CD4-positive, alpha-beta memory T cell (primary cell): Measurements from ENCODE around the gene SFXN5. TPM values are rescaled to one million over a fixed set of nuclear protein-coding genes. Genes with fewer than 3 reads are reported as not detected.
A peak's percentile ranks its signal among the peaks of the same experiment; 100 is the strongest.

Experiments used
- CTCF ChIA-PET: fragments of 350-600 bp; sonication (Branson Sonifier 250); formaldehyde crosslinking; loops from one replicate; lab custom pipeline; 2021; ENCODE audit warnings: inconsistent platforms; ENCODE audit not compliant: partially characterized antibody; lab: Charles Lee
- POLR2A ChIA-PET: fragments of 350-600 bp; sonication (Branson Sonifier 250); formaldehyde crosslinking; loops from one replicate; lab custom pipeline; 2021; ENCODE audit not compliant: partially characterized antibody; lab: Charles Lee
- DNase-seq, 5 donors: peaks; one replicate each; pipeline versions ENCODE4 v3.0.0 to v3.0.0-alpha.2; 2020 to 2022; ENCODE audit warnings: mixed read lengths in 1 of 5
- H3K27ac ChIP-seq: one replicate; pipeline ENCODE4 v1.7.0; 2013; ENCODE audit warnings: low read depth, low read length
- H3K27me3 ChIP-seq: 2 replicates; pipeline ENCODE4 v1.7.0; 2013; ENCODE audit warnings: mild to moderate bottlenecking, low read length, moderate library complexity; ENCODE audit not compliant: insufficient read depth
- H3K36me3 ChIP-seq: 2 replicates; pipeline ENCODE4 v1.7.0; 2013; ENCODE audit warnings: mild to moderate bottlenecking, low read length, moderate library complexity; ENCODE audit not compliant: insufficient read depth
- H3K4me1 ChIP-seq: 2 replicates; pipeline ENCODE4 v1.7.0; 2013; ENCODE audit warnings: mild to moderate bottlenecking, low read length, moderate library complexity; ENCODE audit not compliant: insufficient read depth
- H3K4me3 ChIP-seq, 2 donors: one replicate each; pipeline ENCODE4 v1.7.0; 2013; ENCODE audit warnings: low read length in 2 of 2, mild to moderate bottlenecking in 1 of 2
- H3K9me3 ChIP-seq, 2 donors: one replicate each; pipeline ENCODE4 v1.7.0; 2013; ENCODE audit warnings: low read length in 2 of 2, control low read depth in 1 of 2; ENCODE audit not compliant: control insufficient read depth in 1 of 2
- H3K27ac Mint-ChIP-seq, 7 donors: one replicate each; pipeline ENCODE4 v1.8.0; 2020 to 2021; ENCODE audit warnings: mixed read lengths in 7 of 7, mild to moderate bottlenecking in 6 of 7, inconsistent platforms in 3 of 7, moderate library complexity in 3 of 7
- H3K27me3 Mint-ChIP-seq, 2 donors: one replicate each; pipeline ENCODE4 v1.8.0; 2020 to 2021; ENCODE audit warnings: mixed read lengths in 2 of 2
- H3K36me3 Mint-ChIP-seq, 2 donors: one replicate each; pipeline ENCODE4 v1.8.0; 2020 to 2021; ENCODE audit warnings: mixed read lengths in 2 of 2, inconsistent platforms in 1 of 2, mild to moderate bottlenecking in 1 of 2
- H3K4me1 Mint-ChIP-seq, 4 donors: one replicate each; pipeline ENCODE4 v1.8.0; 2020 to 2021; ENCODE audit warnings: mixed read lengths in 4 of 4, mild to moderate bottlenecking in 1 of 4
- H3K4me3 Mint-ChIP-seq, 8 donors: one replicate each; pipeline ENCODE4 v1.8.0; 2020 to 2021; ENCODE audit warnings: mixed read lengths in 8 of 8, mild to moderate bottlenecking in 7 of 8, moderate library complexity in 6 of 8, inconsistent platforms in 3 of 8
- H3K9me3 Mint-ChIP-seq, 8 donors: one replicate each; pipeline ENCODE4 v1.8.0; 2020 to 2021; ENCODE audit warnings: mixed read lengths in 8 of 8, mild to moderate bottlenecking in 5 of 8, inconsistent platforms in 3 of 8, moderate library complexity in 1 of 8
- intact Hi-C: fragments of 100-400 bp; cut with micrococcal nuclease; formaldehyde crosslinking; loops from one replicate; pipeline ENCODE4 v1.15.1; 2023
- polyA plus RNA-seq, 2 donors: library from polyadenylated mRNA; unstranded; fragments of 300-500 nt; fragmentation: Illumina TruSeq; gene quantifications; one replicate each; pipeline ENCODE4 v1.2.3, GENCODE V29; 2021
- total RNA-seq, 2 experiments: library from RNA; stranded (reverse); gene quantifications; one replicate each; pipeline ENCODE4 v1.2.3, GENCODE V29; 2021

SFXN5 gene
- total and polyA plus RNA-seq, 4 experiments from 2014 or later, result 0.95 to 10.0 (median 4.1) TPM

DNA sequence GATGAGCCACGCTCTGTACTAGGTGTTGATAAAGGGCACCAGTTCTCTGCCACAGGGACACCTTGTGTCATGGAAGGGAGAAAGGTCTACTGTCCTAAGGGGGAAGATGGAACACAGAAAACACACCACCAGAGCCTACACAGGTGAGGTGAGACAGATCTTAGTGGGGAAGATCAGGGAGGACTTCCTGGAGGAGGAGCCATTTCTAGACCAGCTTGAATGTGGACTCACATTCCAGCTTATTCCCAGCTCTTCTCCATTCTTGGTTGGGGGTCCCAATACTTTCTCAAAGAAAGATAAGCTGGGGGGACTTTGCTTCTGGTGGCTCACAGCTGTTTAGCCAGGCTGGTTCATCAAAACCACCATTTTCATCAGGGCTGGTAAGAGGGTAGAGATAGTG, 118.0 kb downstream of the SFXN5 start:
- Histone ChIP-seq H3K9me3 (no peaks in the 10 kb centered on the region), H3K4me3 (peak overlapping the region in 1 of 2 donors; percentile 13), H3K27ac (no peak overlapping the region), H3K27me3 (no peaks in the 10 kb centered on the region), H3K36me3 (no peaks in the 10 kb centered on the region), H3K4me1 (peaks cover 17% of the 10 kb centered on the region)
- H3K4me3 Mint-ChIP-seq, result peak overlapping the region in 6 of 8 donors; percentile 75 to 89 (median 81)
- H3K4me1 Mint-ChIP-seq, result peaks cover 11 to 31% (median 20%) of the 10 kb centered on the region in 4 donors
- no peak for DNase-seq
- H3K27me3 Mint-ChIP-seq, result no peaks in the 10 kb centered on the region
- H3K36me3 Mint-ChIP-seq, result no peaks in the 10 kb centered on the region
- intact Hi-C loops, result no loop called here
- H3K9me3 Mint-ChIP-seq, result peaks cover 0 to 1% (median 0%) of the 10 kb centered on the region in 8 donors
- ChIA-PET CTCF (interaction anchor here (0.7 kb wide), 1 partner anchor 22 kb away, joined by 4 read pairs; no protein-coding TSS in a partner anchor), POLR2A (no interaction called here)
- peak overlapping the region in 4 of 7 donors; percentile 35 to 93 (median 71) for H3K27ac Mint-ChIP-seq

DNA sequence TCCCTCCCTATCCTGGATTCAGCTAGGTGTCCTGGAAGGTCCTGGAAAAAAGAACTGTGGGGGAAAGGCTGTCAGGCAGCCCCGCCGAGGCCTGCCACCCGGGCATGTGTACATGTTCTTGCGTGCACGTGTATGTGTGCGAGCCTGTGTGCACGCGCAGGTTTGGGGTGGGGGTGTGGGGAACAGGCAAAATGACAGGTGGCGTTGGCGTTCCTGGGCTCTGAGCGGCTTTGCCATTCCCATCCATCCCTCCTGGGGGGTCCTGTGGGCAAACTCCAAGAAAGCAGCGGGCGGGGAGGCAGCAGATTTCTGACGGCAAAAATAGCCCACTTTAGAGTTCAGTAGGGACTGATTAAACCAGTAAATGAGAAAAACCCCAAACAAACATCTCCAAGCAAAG, 118.6 kb downstream of the SFXN5 start:
- Mint-ChIP-seq H3K4me3 (peak overlapping the region in 1 of 8 donors; percentile 46), H3K9me3 (peaks cover 0 to 1% (median 0%) of the 10 kb centered on the region in 8 donors), H3K27me3 (no peaks in the 10 kb centered on the region), H3K36me3 (no peaks in the 10 kb centered on the region), H3K4me1 (peaks cover 11 to 31% (median 20%) of the 10 kb centered on the region in 4 donors), H3K27ac (peak overlapping the region in 2 of 7 donors; percentile 42 to 50)
- peaks cover 17% of the 10 kb centered on the region for H3K4me1 ChIP-seq
- H3K9me3 ChIP-seq, result no peaks in the 10 kb centered on the region
- no peaks in the 10 kb centered on the region for H3K36me3 ChIP-seq
- intact Hi-C loops, result no loop called here
- ChIA-PET CTCF (no interaction called here), POLR2A (no interaction called here)
- H3K27me3 ChIP-seq, result no peaks in the 10 kb centered on the region
- no peak overlapping the region for H3K4me3 ChIP-seq
- H3K27ac ChIP-seq, result no peak overlapping the region
- no peak for DNase-seq

DNA sequence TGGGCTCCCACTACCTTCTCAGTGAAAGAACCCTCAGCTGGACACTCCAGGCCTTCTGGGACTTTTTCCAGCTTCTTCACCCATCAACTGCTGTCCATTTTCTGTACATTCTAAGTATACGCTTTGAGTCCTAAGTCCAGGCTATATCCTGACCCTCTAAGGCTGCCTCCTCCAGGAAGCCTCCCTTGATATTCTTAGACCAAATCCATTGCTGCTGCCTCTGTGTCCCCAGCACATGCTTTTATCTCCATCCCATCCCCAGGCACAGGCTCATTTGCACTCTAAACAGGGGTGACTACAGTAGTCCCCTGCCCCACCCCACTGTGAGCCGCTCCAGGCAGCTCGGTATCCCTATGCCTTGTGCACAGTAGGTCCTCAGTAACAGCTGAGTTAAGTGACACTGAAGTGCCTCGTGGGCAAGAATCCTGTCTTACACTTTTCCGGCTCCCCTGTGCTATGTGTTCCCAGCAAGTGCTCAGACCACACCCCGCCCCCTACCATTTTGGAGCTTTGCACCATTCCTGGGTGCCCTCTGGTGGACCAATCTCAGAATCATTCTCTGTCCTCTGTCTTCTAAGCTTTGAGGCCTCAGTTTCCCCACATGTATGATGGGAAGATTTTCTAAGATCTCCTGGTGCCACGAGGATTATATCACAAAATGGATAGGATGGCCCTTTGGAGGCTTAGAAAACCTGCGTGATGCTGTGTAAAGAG, 119.2 kb downstream of the SFXN5 start:
- intact Hi-C loops, result no loop called here
- H3K36me3 Mint-ChIP-seq, result no peaks in the 10 kb centered on the region
- H3K27me3 Mint-ChIP-seq, result no peaks in the 10 kb centered on the region
- ChIA-PET POLR2A (no interaction called here), CTCF (no interaction called here)
- peak overlapping the region in 1 of 7 donors; percentile 51 for H3K27ac Mint-ChIP-seq
- peaks cover 0 to 1% (median 0%) of the 10 kb centered on the region in 8 donors for H3K9me3 Mint-ChIP-seq
- Histone ChIP-seq H3K9me3 (no peaks in the 10 kb centered on the region), H3K27me3 (no peaks in the 10 kb centered on the region), H3K4me3 (no peak overlapping the region), H3K36me3 (no peaks in the 10 kb centered on the region), H3K4me1 (peaks cover 17% of the 10 kb centered on the region), H3K27ac (no peak overlapping the region)
- no peak overlapping the region for H3K4me3 Mint-ChIP-seq
- peaks cover 11 to 31% (median 20%) of the 10 kb centered on the region in 4 donors for H3K4me1 Mint-ChIP-seq
- DNase-seq, result no peak

GRCh38 chr2:72951303-72952095, 120.0 kb downstream of the SFXN5 start:
- Histone ChIP-seq H3K9me3 (no peaks in the 10 kb centered on the region), H3K27me3 (no peaks in the 10 kb centered on the region), H3K36me3 (no peaks in the 10 kb centered on the region), H3K4me1 (peaks cover 17% of the 10 kb centered on the region), H3K27ac (no peak overlapping the region), H3K4me3 (no peak overlapping the region)
- intact Hi-C loops, result no loop called here
- no peaks in the 10 kb centered on the region for H3K36me3 Mint-ChIP-seq
- H3K27me3 Mint-ChIP-seq, result no peaks in the 10 kb centered on the region
- H3K4me3 Mint-ChIP-seq, result no peak overlapping the region
- ChIA-PET POLR2A (no interaction called here), CTCF (interaction anchor here (1.0 kb wide), 1 partner anchor 22 kb away, joined by 3 read pairs; no protein-coding TSS in a partner anchor)
- H3K9me3 Mint-ChIP-seq, result peaks cover 0 to 1% (median 0%) of the 10 kb centered on the region in 8 donors
- H3K4me1 Mint-ChIP-seq, result peaks cover 11 to 27% (median 19%) of the 10 kb centered on the region in 4 donors
- H3K27ac Mint-ChIP-seq, result no peak overlapping the region
- DNase-seq, result peak in 1 of 5 donors; percentile 0

- CTCF ChIA-PET, result interaction anchor here (1.0 kb wide), 1 partner anchor 23 kb away, joined by 3 read pairs; no protein-coding TSS in a partner anchor
- no peak overlapping the region for H3K4me3 Mint-ChIP-seq
- no peak overlapping the region for H3K27ac Mint-ChIP-seq
Measured at GRCh38 chr2:72950558-72951255, 120.8 kb downstream of the SFXN5 start.

GRCh38 chr2:72949642-72950041, 121.9 kb downstream of the SFXN5 start:
- Mint-ChIP-seq H3K27ac (no peak overlapping the region), H3K4me3 (no peak overlapping the region), H3K9me3 (peaks cover 0 to 1% (median 0%) of the 10 kb centered on the region in 8 donors), H3K4me1 (peaks cover 9 to 18% (median 14%) of the 10 kb centered on the region in 4 donors), H3K27me3 (no peaks in the 10 kb centered on the region), H3K36me3 (no peaks in the 10 kb centered on the region)
- Histone ChIP-seq H3K9me3 (no peaks in the 10 kb centered on the region), H3K27me3 (no peaks in the 10 kb centered on the region), H3K27ac (no peak overlapping the region), H3K4me1 (peaks cover 14% of the 10 kb centered on the region), H3K36me3 (no peaks in the 10 kb centered on the region), H3K4me3 (no peak overlapping the region)
- intact Hi-C loops, result no loop called here
- CTCF ChIA-PET, result no interaction called here
- POLR2A ChIA-PET, result no interaction called here
- DNase-seq, result peak in 1 of 5 donors; percentile 14

More at GRCh38 chr2:72950558-72951255, 120.8 kb downstream of the SFXN5 start:
- DNase-seq, result peak in 1 of 5 donors; percentile 3
- H3K27ac ChIP-seq, result no peak overlapping the region
- H3K36me3 ChIP-seq, result no peaks in the 10 kb centered on the region
- Mint-ChIP-seq H3K36me3 (no peaks in the 10 kb centered on the region), H3K27me3 (no peaks in the 10 kb centered on the region), H3K9me3 (peaks cover 0 to 1% (median 0%) of the 10 kb centered on the region in 8 donors), H3K4me1 (peaks cover 11 to 27% (median 19%) of the 10 kb centered on the region in 4 donors)
- H3K27me3 ChIP-seq, result no peaks in the 10 kb centered on the region
- peaks cover 17% of the 10 kb centered on the region for H3K4me1 ChIP-seq
- intact Hi-C loops, result no loop called here
- H3K9me3 ChIP-seq, result no peaks in the 10 kb centered on the region
- POLR2A ChIA-PET, result no interaction called here
- H3K4me3 ChIP-seq, result no peak overlapping the region
